ENCODE results near the gene RIC3. TPM values are rescaled to one million over a fixed set of nuclear protein-coding genes. Genes with fewer than 3 reads are reported as not detected.

Gene RIC3
- polyA plus RNA-seq, 2 donors: 6.2 to 11.6 TPM

DNA sequence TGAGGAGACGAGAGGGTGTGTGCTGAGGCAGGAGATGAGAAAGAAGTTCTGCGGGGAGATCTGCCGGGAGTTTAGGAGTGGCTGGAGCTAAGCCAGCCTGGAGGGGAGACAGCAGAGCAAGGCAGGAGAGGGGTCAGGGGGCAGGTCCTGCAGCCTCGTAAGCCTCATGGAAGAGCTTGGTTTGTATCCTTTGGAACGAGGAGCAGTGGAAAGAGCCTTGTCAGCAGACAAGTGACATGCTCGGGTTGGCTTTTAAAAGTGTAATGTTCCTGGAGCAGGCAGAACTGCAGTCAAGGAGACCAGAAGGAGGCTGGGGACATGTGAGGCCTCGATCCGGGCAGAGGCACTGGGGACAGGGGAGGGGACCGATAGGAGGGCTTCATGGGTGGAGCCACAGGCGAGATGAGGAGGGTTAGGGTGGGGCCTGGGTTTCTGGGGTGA is 109.2 kb downstream of the RIC3 start:
- Histone ChIP-seq H3K4me1 (ENCODE audit: control insufficient read depth in 2 of 2, insufficient read depth in 2 of 2, low read length in 1 of 2) (peaks cover 2 to 3% of the 10 kb centered on the region in 2 donors), H3K27ac (ENCODE audit: low read depth in 2 of 2, low read length in 1 of 2) (no peak overlapping the region), H3K9me3 (ENCODE audit: control insufficient read depth in 2 of 2, insufficient read depth in 1 of 2, low read depth in 1 of 2, low read length in 1 of 2) (no peaks in the 10 kb centered on the region), H3K36me3 (ENCODE audit: control insufficient read depth in 2 of 2, insufficient read depth in 2 of 2, low read length in 1 of 2) (no peaks in the 10 kb centered on the region), H3K4me3 (ENCODE audit: low read depth in 1 of 2, low read length in 2 of 2) (no peak overlapping the region), H3K27me3 (ENCODE audit: control insufficient read depth in 1 of 2, insufficient read depth in 2 of 2, low read length in 2 of 2) (no peaks in the 10 kb centered on the region)
- WGBS, 2 donors: 42 to 48% methylated on average over 10 of the region's 10 CpGs

DNA sequence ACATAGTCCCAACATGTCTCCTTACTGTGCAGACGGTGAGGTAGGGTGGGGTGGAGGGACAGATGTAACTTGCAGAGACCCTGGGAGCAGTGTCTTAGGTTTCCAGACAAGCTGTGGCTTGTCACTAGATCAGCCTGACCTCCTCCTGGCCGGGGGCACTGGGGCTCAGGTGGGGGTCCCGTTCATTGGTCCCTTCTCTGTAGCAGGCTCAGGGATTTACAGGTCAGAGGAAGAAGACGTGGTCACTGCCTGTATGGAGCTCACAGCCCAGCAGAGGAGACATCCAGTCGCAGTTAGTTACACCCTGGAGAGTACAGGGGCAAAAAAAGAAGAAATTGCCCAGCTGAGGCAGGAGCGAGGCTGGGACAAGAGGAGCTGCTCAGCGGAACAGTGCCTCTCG is 109.8 kb downstream of the RIC3 start:
- Histone ChIP-seq H3K27me3 (ENCODE audit: control insufficient read depth in 1 of 2, insufficient read depth in 2 of 2, low read length in 2 of 2) (no peaks in the 10 kb centered on the region), H3K4me1 (ENCODE audit: control insufficient read depth in 2 of 2, insufficient read depth in 2 of 2, low read length in 1 of 2) (peaks cover 2 to 3% of the 10 kb centered on the region in 2 donors), H3K4me3 (ENCODE audit: low read depth in 1 of 2, low read length in 2 of 2) (no peak overlapping the region), H3K36me3 (ENCODE audit: control insufficient read depth in 2 of 2, insufficient read depth in 2 of 2, low read length in 1 of 2) (no peaks in the 10 kb centered on the region), H3K9me3 (ENCODE audit: control insufficient read depth in 2 of 2, insufficient read depth in 1 of 2, low read depth in 1 of 2, low read length in 1 of 2) (no peaks in the 10 kb centered on the region), H3K27ac (ENCODE audit: low read depth in 2 of 2, low read length in 1 of 2) (no peak overlapping the region)
- WGBS, 2 donors: 79 to 80% methylated on average over 8 of the region's 8 CpGs

- Histone ChIP-seq H3K4me3 (ENCODE audit: low read depth in 1 of 2, low read length in 2 of 2) (no peak overlapping the region), H3K36me3 (ENCODE audit: control insufficient read depth in 2 of 2, insufficient read depth in 2 of 2, low read length in 1 of 2) (no peaks in the 10 kb centered on the region), H3K27ac (ENCODE audit: low read depth in 2 of 2, low read length in 1 of 2) (no peak overlapping the region), H3K4me1 (ENCODE audit: control insufficient read depth in 2 of 2, insufficient read depth in 2 of 2, low read length in 1 of 2) (peaks cover 2 to 3% of the 10 kb centered on the region in 2 donors), H3K27me3 (ENCODE audit: control insufficient read depth in 1 of 2, insufficient read depth in 2 of 2, low read length in 2 of 2) (no peaks in the 10 kb centered on the region), H3K9me3 (ENCODE audit: control insufficient read depth in 2 of 2, insufficient read depth in 1 of 2, low read depth in 1 of 2, low read length in 1 of 2) (no peaks in the 10 kb centered on the region)
- 95 to 97% methylated on average over 9 of the region's 9 CpGs for WGBS, 2 donors
These were observed 110.6 kb downstream of the RIC3 start for GRCh38 chr11:8058216-8058615.

DNA sequence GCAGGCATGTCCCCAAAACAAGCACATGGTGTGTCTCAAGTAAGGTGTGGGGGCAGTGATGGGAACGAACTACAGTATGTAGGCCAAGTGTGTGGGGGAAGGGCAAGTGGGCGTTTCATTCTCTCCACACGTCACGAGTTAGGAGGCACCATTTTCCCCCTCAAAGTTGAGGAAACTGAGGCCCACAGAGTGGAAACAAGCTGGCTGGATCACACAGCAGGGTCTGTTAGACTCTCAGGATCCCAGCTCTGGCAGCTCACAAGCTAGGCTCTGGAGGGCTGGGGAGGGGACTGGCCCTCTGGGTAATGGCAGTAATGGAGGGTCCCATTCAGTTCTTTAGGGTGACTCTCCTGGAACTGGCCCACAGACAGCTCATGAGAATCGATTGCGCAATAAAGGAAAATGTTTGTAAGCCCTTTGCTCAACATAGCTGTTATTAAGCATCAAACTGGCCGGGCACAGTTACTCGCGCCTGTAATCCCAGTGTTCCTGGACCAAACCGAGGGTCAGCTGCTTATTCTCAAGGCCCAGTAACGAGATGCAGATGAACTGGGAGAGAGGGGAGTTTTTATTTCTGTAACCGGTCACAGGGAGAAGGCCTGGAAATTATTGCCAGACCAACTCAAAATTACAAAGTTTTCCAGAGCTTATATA is 111.9 kb downstream of the RIC3 start:
- no peak overlapping the region for H3K4me3 ChIP-seq (ENCODE audit: low read depth in 1 of 2, low read length in 2 of 2)
- H3K4me1 ChIP-seq (ENCODE audit: control insufficient read depth in 2 of 2, insufficient read depth in 2 of 2, low read length in 1 of 2): no peaks in the 10 kb centered on the region
- 56 to 64% methylated on average over 12 of the region's 12 CpGs for WGBS, 2 donors

More for the DNA sequence above, 111.9 kb downstream of the RIC3 start:
- H3K27ac ChIP-seq (ENCODE audit: low read depth in 2 of 2, low read length in 1 of 2): no peak overlapping the region
- H3K36me3 ChIP-seq (ENCODE audit: control insufficient read depth in 2 of 2, insufficient read depth in 2 of 2, low read length in 1 of 2): no peaks in the 10 kb centered on the region
- no peaks in the 10 kb centered on the region for H3K9me3 ChIP-seq (ENCODE audit: control insufficient read depth in 2 of 2, insufficient read depth in 1 of 2, low read depth in 1 of 2, low read length in 1 of 2)
- H3K27me3 ChIP-seq (ENCODE audit: control insufficient read depth in 1 of 2, insufficient read depth in 2 of 2, low read length in 2 of 2): no peaks in the 10 kb centered on the region

Other genes starting within 250 kb of the RIC3 start
- not detected for gene OR10A6, start 237.8 kb downstream of the RIC3 start, polyA plus RNA-seq
- not detected for gene OR10A3, start 227.3 kb downstream of the RIC3 start, polyA plus RNA-seq
- gene NLRP10, start 203.6 kb downstream of the RIC3 start, polyA plus RNA-seq: not detected
- gene EIF3F, start 181.7 kb downstream of the RIC3 start, polyA plus RNA-seq: 100 to 1,000 TPM in 1 of 2 donors, 10 to 100 TPM in 1; 80.4 to 406 TPM
- under 1 TPM; 0.71 to 0.78 TPM for gene TUB, start 87.8 kb downstream of the RIC3 start, polyA plus RNA-seq
- under 1 TPM; 0.06 to 0.08 TPM for gene LMO1, start 94.9 kb upstream of the RIC3 start, polyA plus RNA-seq